GM06990 (cell line): ENCODE measurements around the gene ANKRD60.

ENCODE experiments used
- DNase-seq: peaks from one replicate; pipeline ENCODE4 v3.0.0-alpha.2; 2011; ENCODE audit not compliant: insufficient read length; ENCODE audit errors: extremely low read depth
- H3K27me3 ChIP-seq: replicated peaks from 2 replicates; pipeline ENCODE4 v1.6.0; 2011; ENCODE audit warnings: low read length; ENCODE audit not compliant: control insufficient read depth, insufficient read depth
- H3K36me3 ChIP-seq: 2 replicates; pipeline ENCODE4 v1.5.1; 2011; ENCODE audit warnings: low read length; ENCODE audit not compliant: control insufficient read depth, insufficient read depth
- H3K4me3 ChIP-seq: replicated peaks from 2 replicates; pipeline ENCODE4 v1.5.1; 2011; ENCODE audit warnings: low read depth, mild to moderate bottlenecking, control low read depth, low read length
- CTCF ChIP-seq: IDR thresholded peaks from 2 replicates; pipeline ENCODE4 v1.5.1; 2011; ENCODE audit warnings: low read length, control low read depth, mild to moderate bottlenecking, inconsistent platforms; ENCODE audit not compliant: insufficient read depth, poor library complexity, severe bottlenecking

Gene ANKRD60

GRCh38 chr20:58218665-58219341 is 9.7 kb downstream of the ANKRD60 start:
- no peaks in the 10 kb centered on the region; the same call in 1 of the 2 replicates for H3K27me3 ChIP-seq

GRCh38 chr20:58216334-58216733 is 12.1 kb downstream of the ANKRD60 start:
- Histone ChIP-seq H3K27me3 (no peaks in the 10 kb centered on the region; the same call in 1 of the 2 replicates), H3K4me3 (no peak overlapping the region), H3K36me3 (no peaks in the 10 kb centered on the region)
- TF ChIP-seq CTCF = no peak
- DNase-seq = no peak

More at GRCh38 chr20:58218665-58219341, 9.7 kb downstream of the ANKRD60 start:
- TF ChIP-seq CTCF = no peak
- no peak for DNase-seq
- Histone ChIP-seq H3K36me3 (no peaks in the 10 kb centered on the region), H3K4me3 (no peak overlapping the region)

- DNase-seq = no peak
- Histone ChIP-seq H3K36me3 (no peaks in the 10 kb centered on the region), H3K27me3 (no peaks in the 10 kb centered on the region; the same call in none of the 2 replicates), H3K4me3 (no peak overlapping the region)
- TF ChIP-seq CTCF = no peak
Observed at GRCh38 chr20:58215116-58215515, 13.3 kb downstream of the ANKRD60 start.

- H3K36me3 ChIP-seq = no peaks in the 10 kb centered on the region
- no peaks in the 10 kb centered on the region; the same call in none of the 2 replicates for H3K27me3 ChIP-seq
- H3K4me3 ChIP-seq = no peak overlapping the region
- no peak for TF ChIP-seq CTCF
- no peak for DNase-seq
Observed at GRCh38 chr20:58214310-58214709, 14.1 kb downstream of the ANKRD60 start.

GRCh38 chr20:58213716-58214115 is 14.7 kb downstream of the ANKRD60 start:
- no peak for TF ChIP-seq CTCF
- Histone ChIP-seq H3K4me3 (no peak overlapping the region), H3K36me3 (no peaks in the 10 kb centered on the region), H3K27me3 (no peaks in the 10 kb centered on the region; the same call in none of the 2 replicates)
- DNase-seq = no peak
